ENCODE data around the gene NMNAT2.

NMNAT2 gene

DNA sequence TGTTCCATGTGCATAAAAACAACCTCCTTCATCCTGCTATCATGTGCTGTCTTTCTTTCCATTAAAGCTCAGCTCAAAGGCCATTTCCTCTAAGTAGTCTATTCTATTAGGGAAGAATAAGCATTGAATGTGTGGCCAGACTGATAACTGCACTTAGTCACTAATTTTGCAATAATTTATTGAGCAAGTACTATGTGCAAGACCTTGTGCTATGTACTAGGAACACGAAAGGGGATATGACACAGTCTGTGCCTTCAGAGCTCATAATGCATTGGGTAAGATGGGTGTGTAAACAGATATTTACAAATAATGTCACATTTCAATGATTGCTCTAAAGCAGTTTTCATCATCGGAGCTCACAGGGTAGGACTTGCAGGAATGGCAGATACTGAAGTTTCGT lies 54.2 kb downstream of the NMNAT2 start:
- DNase-seq: no peak

- no peak for DNase-seq
These were observed 57.1 kb downstream of the NMNAT2 start for GRCh38 chr1:183361081-183361480.

DNA sequence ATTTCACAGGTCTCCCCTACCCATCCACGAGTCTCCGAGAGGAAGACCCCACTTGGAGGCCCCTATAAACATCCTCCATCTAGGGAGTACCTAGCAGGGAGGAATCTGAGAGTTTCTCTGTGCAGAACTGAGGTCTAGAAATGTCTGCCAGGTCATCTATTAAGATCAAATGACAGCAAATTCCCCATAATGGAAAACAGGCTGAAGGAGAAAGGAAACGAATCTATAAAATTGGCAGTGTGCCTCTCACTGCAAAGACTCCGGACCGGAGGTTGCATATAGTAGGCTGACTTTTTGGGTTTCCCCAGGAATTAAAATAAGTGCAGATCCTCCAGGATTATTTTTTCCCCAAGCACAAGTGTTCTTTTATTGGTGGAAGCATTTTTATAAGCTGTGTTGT lies 57.7 kb downstream of the NMNAT2 start:
- DNase-seq: no peak

DNA sequence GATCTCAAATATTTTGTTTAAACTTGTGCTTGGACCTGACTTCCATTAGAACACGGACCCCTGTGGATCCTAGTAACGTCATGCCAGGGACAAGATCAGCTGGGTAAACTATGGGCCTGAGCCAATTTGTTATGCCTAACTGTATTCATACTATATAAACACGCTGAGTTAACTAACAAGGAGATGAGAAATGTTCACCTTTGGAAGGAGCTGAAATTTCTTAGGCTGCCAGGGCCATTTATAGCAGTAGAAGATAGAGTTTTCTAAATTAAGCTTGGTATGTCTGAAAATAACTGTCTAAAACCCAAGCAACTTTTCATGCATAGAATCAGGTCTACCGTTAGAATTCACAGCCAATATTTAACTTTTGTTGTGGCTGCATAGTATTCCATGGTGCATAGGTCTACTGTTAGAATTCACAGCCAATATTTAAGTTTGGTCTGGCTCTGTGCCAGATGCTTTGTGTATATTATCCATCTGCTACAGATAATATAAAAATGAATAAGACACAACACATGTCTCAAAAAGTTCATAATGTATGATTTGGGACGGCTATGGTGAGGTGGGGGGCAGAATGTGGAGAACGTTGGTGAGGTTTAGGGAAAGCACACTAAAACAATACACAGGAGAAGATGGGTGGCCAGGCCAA lies 61.5 kb downstream of the NMNAT2 start:
- DNase-seq: no peak

DNA sequence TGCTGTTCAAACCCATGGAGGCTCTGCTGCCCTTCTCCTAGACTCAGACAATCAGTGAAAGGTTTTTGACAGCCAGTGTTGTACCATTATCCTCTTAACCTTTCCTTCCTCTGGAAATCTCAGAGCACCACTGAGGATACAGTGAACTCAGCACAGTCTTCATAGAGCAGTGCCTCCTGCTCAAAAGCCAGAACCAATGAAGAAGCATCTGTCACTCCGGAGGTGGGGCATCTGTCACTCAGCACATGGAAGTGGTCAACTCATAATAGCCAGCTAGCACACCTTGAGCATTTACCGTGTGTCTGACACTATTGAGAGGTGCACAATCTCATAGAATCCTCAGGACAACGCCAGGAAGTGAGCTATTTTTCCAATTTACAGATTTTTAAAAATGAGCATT lies 62.4 kb downstream of the NMNAT2 start:
- DNase-seq: no peak

DNA sequence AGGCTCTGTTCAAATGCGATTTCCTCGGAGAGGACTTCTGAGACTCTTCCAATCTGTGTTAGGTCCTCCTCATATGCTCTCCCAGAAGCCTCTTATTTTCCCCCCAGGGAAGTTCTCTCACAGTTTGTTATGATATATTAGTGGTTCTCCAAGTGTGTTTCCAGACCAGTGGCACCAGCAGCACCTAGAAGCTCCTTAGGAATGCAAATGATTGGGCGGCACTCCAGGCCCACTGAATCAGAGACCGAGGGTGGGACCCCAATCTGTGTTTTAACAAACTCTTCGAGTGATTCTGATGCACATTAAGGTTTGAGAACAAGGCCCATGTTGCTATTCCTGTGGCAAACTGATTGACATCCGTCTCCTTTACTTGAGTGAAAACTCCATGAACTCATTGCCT lies 63.0 kb downstream of the NMNAT2 start:
- no peak for DNase-seq

- no peak for DNase-seq
These were observed 64.6 kb downstream of the NMNAT2 start for GRCh38 chr1:183353597-183353996.

- no peak for DNase-seq
These were observed 68.9 kb downstream of the NMNAT2 start for GRCh38 chr1:183349201-183349711.

GRCh38 chr1:183346276-183346732 lies 71.9 kb downstream of the NMNAT2 start:
- DNase-seq: no peak

GRCh38 chr1:183339556-183340167 lies 78.5 kb downstream of the NMNAT2 start:
- DNase-seq: no peak

DNA sequence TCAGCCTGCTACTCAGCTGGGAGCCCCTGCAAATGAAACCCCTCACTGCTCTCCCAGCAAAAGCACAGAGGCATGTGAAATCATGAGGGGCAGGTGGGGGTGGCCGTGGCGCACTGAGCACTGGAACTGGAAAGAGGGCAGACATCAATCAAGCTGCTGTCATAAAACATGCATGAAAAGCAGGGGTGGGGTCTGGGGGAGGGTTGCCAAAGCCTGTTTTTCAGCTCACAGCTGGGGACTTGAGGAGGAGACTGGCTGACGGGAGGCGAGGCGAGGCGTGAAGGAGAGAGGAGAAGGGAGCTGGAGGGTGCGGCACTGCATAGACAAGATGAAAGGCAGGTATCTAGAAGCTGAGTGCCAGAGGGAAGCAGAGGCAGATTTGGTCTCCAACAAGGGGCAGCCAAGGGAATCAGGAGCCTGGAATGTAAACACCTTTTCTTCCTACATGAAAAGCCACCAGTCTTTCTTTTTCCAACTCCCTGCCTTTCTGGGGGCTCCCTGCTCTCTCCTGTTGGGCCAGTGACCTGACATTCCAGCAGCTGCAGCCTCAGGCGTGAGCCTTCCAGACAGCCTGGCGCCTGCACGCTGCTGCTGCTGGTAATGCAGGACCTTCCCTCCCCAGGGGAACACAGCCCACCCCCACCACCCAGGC lies 87.0 kb downstream of the NMNAT2 start:
- DNase-seq: no peak

- no peak for DNase-seq
These were observed 87.8 kb downstream of the NMNAT2 start for GRCh38 chr1:183330335-183330734.

- DNase-seq: no peak
These were observed 89.8 kb downstream of the NMNAT2 start for GRCh38 chr1:183328371-183328770.

GRCh38 chr1:183327434-183328290 lies 90.5 kb downstream of the NMNAT2 start:
- DNase-seq: no peak

DNA sequence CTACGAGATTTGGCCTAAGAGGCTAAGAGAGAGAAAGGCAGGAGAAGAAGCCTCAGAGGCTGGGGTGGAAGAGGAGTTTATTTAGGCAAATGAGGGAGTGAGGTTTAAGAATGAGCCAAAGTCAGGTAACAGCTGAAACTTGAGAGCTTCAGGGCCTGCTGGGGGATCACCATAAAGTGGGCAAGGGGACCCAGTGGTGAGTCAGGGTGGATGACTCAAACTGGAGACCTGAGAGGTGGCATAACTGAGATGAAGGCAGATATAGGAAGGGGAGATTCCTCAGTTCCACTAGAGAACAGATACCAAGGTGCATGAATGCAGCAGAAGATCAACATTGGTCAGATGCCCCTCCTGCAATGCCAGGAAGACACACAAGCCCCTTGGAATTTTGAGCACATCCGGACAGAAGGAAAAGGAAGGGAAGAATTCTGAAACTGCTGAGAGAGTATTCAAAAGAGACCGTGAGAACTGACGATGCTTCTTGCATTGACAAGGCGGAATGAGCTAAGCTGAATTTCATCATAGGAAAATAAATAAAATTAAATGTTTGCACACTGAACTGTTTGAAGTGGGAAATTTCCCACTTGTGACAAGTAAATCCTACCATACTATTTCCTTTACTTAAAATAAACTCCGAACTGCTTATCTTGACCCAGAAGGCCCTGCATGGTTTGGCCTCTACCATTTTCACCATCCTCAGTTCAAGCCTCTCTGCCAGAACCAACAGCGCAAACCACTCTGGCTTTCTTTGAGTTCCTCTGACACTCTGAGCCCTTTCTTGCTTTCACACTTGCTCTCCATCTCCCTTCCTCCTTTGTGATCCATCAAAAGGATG lies 94.1 kb downstream of the NMNAT2 start:
- no peak for DNase-seq

DNA sequence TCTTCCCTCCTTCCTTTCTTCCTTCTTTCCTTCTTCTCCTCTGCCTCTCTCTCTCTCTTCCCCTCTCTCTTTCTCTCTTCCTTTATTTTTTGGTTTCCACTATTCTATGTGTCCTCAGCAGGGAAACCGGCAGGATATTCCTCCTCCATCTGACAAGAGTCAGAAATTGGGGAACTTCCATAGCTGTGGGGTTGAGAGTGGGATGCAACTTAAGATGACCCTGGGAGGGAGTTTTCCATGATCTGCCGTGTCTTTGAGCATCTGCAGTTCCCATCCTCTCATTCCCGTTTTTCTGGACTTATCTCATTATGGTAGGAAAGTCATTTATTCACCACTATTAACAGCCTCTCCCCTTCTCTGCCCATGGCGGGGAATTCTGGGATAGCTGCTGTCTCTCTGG lies 98.6 kb downstream of the NMNAT2 start:
- DNase-seq: no peak

DNA sequence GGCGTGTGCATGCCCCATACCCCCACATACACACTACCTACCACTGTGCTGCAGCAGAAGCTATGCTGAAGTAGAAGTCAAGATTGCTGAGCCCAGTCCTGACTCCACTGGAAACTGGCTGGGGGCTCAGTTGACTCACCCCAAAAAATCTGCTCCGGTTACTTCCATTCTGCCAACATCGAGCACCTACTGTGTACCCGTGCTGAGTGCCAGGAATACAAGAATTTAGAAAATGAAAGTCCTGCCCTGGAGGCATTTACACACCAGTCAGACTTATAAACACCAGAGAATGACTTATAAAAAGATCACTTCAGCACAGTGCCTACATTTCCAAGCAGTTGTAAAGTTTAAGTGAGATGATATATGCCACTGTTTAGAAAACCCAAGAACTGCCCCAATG lies 99.1 kb downstream of the NMNAT2 start:
- DNase-seq: no peak

DNA sequence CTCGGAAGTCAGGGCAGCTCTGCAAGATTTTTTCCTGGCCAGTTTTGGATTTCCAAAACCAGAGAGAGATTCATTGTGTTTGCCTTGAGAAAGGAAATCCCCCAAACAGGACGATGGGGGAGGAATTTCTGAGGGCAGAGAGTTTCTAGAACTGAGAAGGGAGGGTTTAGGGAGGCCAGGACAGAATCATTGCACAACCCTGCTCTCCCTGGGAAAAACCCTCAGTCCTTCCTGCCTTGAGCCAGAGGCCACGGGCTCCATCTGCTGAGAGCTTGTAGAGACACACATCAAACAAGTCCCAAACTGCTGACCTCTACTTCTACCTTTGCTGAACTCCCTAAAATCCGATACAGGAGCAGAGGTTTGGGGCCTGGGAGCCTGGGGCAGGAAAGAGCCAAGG lies 99.7 kb downstream of the NMNAT2 start:
- DNase-seq: no peak

DNA sequence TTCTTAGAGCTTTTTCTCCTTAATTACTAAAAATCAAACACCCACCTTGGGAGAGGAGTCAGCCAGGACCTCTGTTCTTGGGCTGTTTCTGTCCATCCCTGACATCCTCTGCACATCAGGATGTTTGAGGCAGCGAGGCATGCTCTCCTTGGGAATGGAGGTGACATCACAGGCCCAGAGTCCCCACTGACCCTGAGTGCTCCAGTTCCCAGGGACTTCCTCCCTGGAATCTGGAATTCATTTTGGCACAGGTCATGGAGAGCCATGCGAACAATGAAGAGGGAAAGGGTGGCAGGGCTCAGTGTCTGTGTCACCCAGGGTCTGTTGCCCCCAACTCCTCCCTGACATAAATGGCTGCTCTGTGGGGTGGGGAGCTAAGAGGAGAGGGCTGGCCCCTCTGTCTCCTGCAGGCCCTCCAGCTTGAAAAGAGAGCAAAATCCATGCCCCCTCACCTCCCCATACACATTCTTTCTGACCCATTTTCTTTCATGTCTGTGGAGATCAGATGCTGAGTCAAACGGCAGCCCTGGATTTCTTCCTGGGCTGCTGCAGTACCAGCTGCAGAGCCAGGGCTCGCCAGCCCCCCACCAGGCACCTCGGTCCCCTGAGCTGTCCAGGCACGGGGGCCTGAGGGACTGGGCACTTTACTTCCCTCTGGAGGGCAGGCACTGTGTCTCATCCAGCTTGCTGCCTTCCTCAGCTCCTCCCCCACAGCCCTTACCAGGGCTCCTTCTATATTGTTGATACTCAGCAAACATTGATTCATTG lies 102.0 kb downstream of the NMNAT2 start:
- no peak for DNase-seq

DNA sequence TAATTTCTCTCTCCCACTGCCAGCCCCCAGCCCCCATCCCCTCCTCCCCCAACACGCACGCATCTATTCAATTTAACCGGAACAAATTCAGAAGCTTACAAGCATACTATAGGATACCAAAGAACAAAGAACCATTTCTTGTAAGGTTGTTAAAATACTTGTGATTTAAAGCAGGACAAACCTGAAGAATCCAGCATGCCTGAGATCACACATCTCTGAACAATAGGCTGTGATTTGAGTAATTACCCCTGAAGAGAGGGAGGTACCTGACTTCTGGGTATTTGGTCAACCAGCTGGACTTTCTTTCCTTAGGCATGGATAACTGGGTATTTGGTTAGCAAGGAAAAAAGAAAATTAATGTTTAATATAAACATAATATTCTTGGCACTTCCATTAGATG lies 105.1 kb downstream of the NMNAT2 start:
- no peak for DNase-seq

- DNase-seq: no peak
These were observed 107.3 kb downstream of the NMNAT2 start for GRCh38 chr1:183310753-183311479.
